Activated CD8-positive, alpha-beta T cell treated with anti-CD3 and anti-CD28 coated beads for 36 hours (primary cell): ENCODE results near the gene SUN1. TPM values are rescaled to one million over a fixed set of nuclear protein-coding genes. Genes with fewer than 3 reads are reported as not detected.
A peak's percentile ranks its signal among the peaks of the same experiment; 100 is the strongest.

Experiments used
- ATAC-seq: fragments of 200-7000 bp; cut with Tn5 transposase; one replicate; pipeline ENCODE4 v1.10.0; 2021; ENCODE audit warnings: mild to moderate bottlenecking, moderate library complexity
- CTCF ChIA-PET: fragments of 350-600 bp; sonication (Branson Sonifier 250); formaldehyde crosslinking; loops from one replicate; lab custom pipeline; 2021; ENCODE audit warnings: antibody characterized with exemption; lab: Charles Lee
- POLR2A ChIA-PET: fragments of 350-600 bp; sonication (Branson Sonifier 250); formaldehyde crosslinking; loops from one replicate; lab custom pipeline; 2021; ENCODE audit warnings: antibody characterized with exemption; lab: Charles Lee
- DNase-seq: peaks from one replicate; pipeline ENCODE4 v3.0.0-alpha.2; 2020
- H3K27ac Mint-ChIP-seq: one replicate; pipeline ENCODE4 v1.8.0; 2021; ENCODE audit warnings: mild to moderate bottlenecking, mixed read lengths
- H3K27me3 Mint-ChIP-seq: one replicate; pipeline ENCODE4 v1.8.0; 2021; ENCODE audit warnings: mixed read lengths
- H3K36me3 Mint-ChIP-seq: one replicate; pipeline ENCODE4 v1.8.0; 2021; ENCODE audit warnings: low read depth, mixed read lengths
- H3K4me1 Mint-ChIP-seq: one replicate; pipeline ENCODE4 v1.8.0; 2021; ENCODE audit warnings: low read depth, mixed read lengths
- H3K4me3 Mint-ChIP-seq: one replicate; pipeline ENCODE4 v1.8.0; 2021; ENCODE audit warnings: mild to moderate bottlenecking, moderate library complexity, mixed read lengths
- H3K9me3 Mint-ChIP-seq: one replicate; pipeline ENCODE4 v1.8.0; 2021; ENCODE audit warnings: mixed read lengths
- CTCF ChIP-seq: fragments of 200-600 bp; IDR thresholded peaks from one replicate; pipeline ENCODE4 v1.8.0; 2022; ENCODE audit warnings: antibody characterized with exemption, mild to moderate bottlenecking
- intact Hi-C: fragments of 100-400 bp; cut with micrococcal nuclease; formaldehyde crosslinking; loops from one replicate; pipeline ENCODE4 v1.10.0; 2022
- total RNA-seq, 2 experiments: library from RNA; stranded (reverse); gene quantifications; one replicate each; pipeline ENCODE4 v1.2.3, GENCODE V29; 2021

The SUN1 gene
- total RNA-seq, 2 experiments from 2014 or later: 71.3 to 71.6 TPM

- no peak for DNase-seq
- ATAC-seq: no peak
- peaks cover 6% of the 10 kb centered on the region for H3K36me3 Mint-ChIP-seq
- H3K4me3 Mint-ChIP-seq: no peak overlapping the region
- H3K27me3 Mint-ChIP-seq: no peaks in the 10 kb centered on the region
- no peaks in the 10 kb centered on the region for H3K9me3 Mint-ChIP-seq
- ChIA-PET POLR2A (no interaction called here), CTCF (interaction anchor here (0.6 kb wide), 1 partner anchor 1444 kb away, joined by 3 read pairs; no protein-coding TSS in a partner anchor)
- TF ChIP-seq CTCF: no peak
- no peak overlapping the region for H3K27ac Mint-ChIP-seq
- intact Hi-C loops: loop anchor here (5.0 kb wide), 1 partner anchor 33 kb away; no protein-coding TSS in a partner anchor
- peaks cover 15% of the 10 kb centered on the region for H3K4me1 Mint-ChIP-seq
These were observed 81.7 kb downstream of the SUN1 start for GRCh38 chr7:913736-914520.

DNA sequence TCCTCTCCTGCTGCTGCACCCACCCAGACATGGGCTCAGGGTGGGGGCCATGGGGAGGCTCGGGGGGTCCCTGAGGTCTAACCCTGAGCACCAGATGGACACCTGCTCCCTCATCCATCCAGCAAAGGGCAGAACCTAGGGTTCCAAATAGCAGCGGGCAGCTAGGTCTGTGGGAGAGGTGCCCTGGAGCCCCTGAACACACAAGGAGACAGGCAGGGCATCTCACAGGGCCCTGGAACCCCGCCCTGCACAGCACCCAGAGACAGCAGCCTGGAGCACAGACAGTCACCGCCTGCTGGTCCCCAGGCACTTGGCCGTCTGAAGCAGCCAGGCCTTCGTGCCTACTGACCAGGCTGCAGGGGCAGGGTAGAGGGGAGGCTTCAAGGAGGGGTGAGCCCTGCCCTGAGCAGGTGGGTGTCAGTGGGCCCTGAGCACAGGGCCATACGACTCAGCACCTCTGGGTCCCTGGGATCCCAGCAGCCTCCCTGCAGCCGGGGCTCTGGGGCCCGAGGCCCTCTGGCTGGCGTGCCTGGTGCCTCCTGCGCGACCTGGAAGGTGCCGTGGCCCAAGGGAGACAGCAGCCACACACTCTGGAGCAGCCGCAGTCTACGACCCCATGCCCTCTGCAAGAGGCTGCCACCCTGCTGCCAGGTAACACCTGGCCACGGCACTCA is 82.4 kb downstream of the SUN1 start:
- TF ChIP-seq CTCF: no peak
- ATAC-seq: no peak
- H3K27ac Mint-ChIP-seq: no peak overlapping the region
- no peak for DNase-seq
- intact Hi-C loops: loop anchor here (5.0 kb wide), 1 partner anchor 33 kb away; no protein-coding TSS in a partner anchor
- CTCF ChIA-PET: no interaction called here
- no peaks in the 10 kb centered on the region for H3K27me3 Mint-ChIP-seq
- peaks cover 8% of the 10 kb centered on the region for H3K36me3 Mint-ChIP-seq
- POLR2A ChIA-PET: interaction anchor here (1.0 kb wide), 1 partner anchor 11 kb away, joined by 3 read pairs; no protein-coding TSS in a partner anchor
- peaks cover 18% of the 10 kb centered on the region for H3K4me1 Mint-ChIP-seq
- no peaks in the 10 kb centered on the region for H3K9me3 Mint-ChIP-seq
- no peak overlapping the region for H3K4me3 Mint-ChIP-seq

DNA sequence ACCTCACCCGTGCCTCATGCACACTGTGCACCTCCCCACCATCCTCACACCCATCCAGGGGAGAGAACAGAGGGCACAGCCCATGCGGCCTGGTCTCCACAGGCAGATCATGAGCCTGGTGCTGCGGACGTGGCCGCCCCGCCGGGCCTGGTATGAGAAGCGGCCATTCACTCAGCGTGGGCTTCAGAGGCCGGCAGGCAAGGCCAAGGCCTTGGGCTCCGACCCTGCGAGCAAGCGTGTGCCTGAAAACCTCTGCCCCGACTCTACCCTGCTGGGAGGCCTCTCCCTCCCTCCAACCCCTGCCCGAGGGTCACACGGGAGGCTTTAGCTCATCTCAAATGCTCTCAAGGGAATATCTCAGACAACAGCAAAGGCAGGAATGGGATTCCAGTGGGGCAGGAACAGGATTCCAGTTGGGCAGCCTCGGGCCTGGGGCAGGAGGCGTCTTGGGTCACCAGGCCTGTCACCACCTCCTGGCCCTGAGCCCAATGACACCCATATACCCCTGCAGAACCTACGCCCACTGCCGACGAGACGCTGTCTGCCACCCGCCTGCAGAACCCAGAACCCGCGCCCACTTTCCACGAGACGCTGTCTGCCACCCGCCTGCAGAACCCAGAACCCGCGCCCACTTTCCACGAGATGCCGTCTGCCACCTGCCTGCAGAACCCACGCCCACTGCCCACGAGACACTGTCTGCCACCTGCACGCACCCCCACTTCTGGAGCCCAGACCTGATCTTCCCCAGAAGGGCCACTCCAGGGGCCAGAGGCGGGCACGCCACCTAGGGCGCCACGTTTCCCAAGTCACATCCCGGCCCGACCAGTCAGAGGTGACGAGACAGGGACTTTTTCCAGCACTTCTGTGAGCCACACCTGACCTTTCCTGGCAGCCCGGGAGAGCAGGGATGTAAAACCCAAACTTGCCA is 83.3 kb downstream of the SUN1 start:
- peak overlapping the region; percentile 16 for H3K27ac Mint-ChIP-seq

GRCh38 chr7:916291-916941 is 84.1 kb downstream of the SUN1 start:
- H3K4me1 Mint-ChIP-seq: peaks cover 20% of the 10 kb centered on the region
- no peak for TF ChIP-seq CTCF
- POLR2A ChIA-PET: no interaction called here
- no peak for ATAC-seq
- intact Hi-C loops: no loop called here
- no peak for DNase-seq
- peaks cover 2% of the 10 kb centered on the region for H3K36me3 Mint-ChIP-seq
- no peak overlapping the region for H3K27ac Mint-ChIP-seq
- H3K9me3 Mint-ChIP-seq: no peaks in the 10 kb centered on the region
- H3K27me3 Mint-ChIP-seq: no peaks in the 10 kb centered on the region
- no peak overlapping the region for H3K4me3 Mint-ChIP-seq
- CTCF ChIA-PET: no interaction called here

More for the DNA sequence above, 83.3 kb downstream of the SUN1 start:
- no peaks in the 10 kb centered on the region for H3K9me3 Mint-ChIP-seq
- ChIA-PET POLR2A (interaction anchor here (1.0 kb wide), 1 partner anchor 10 kb away, joined by 3 read pairs; no protein-coding TSS in a partner anchor), CTCF (no interaction called here)
- no peak overlapping the region for H3K4me3 Mint-ChIP-seq
- intact Hi-C loops: no loop called here
- TF ChIP-seq CTCF: no peak
- H3K27me3 Mint-ChIP-seq: no peaks in the 10 kb centered on the region
- H3K36me3 Mint-ChIP-seq: peaks cover 2% of the 10 kb centered on the region
- no peak for DNase-seq
- ATAC-seq: no peak
- H3K4me1 Mint-ChIP-seq: peaks cover 12% of the 10 kb centered on the region
